ENCODE measurements around the gene EOGT. TPM values are rescaled to one million over a fixed set of nuclear protein-coding genes. Genes with fewer than 3 reads are reported as not detected.

Gene EOGT
- total and polyA plus RNA-seq, 8 donors, result 7.6 to 19.3 (median 11.3) TPM

- no peaks in the 10 kb centered on the region for H3K27me3 ChIP-seq
- peak overlapping the region in 2 of 4 donors; percentile 79 for H3K4me3 ChIP-seq
- H3K4me1 ChIP-seq, result peaks cover 9 to 18% (median 18%) of the 10 kb centered on the region in 3 donors
- H3K27ac ChIP-seq, result peak overlapping the region; percentile 95 to 97 (median 96)
- TF ChIP-seq CTCF (IDR thresholded peaks at IDR 0.05), result no peak
- FAIRE-seq (no peak), DNase-seq (no peak), ATAC-seq (peak in 1 of 4 donors; percentile 1)
- intact Hi-C loops (cut with DNase I), result no loop called here
- H3K36me3 ChIP-seq, result peaks cover 0 to 24% (median 0%) of the 10 kb centered on the region in 3 donors
- no peaks in the 10 kb centered on the region for H3K9me3 ChIP-seq
- 11 to 12% methylated on average over 9 of the region's 9 CpGs for WGBS, 2 donors
Observed at GRCh38 chr3:69052472-69052898, 39.0 kb upstream of the EOGT start.

- H3K27ac ChIP-seq, result peak within 1 kb of the TSS; percentile 95 to 97 (median 96)
- H3K4me3 ChIP-seq, result peak within 1 kb of the TSS; percentile 72 to 79 (median 78)
- WGBS, 2 donors, result 0% methylated on average over 45 of the region's 45 CpGs
- no peak for TF ChIP-seq CTCF (IDR thresholded peaks at IDR 0.05)
- H3K27me3 ChIP-seq, result no peaks in the 10 kb centered on the region
- H3K36me3 ChIP-seq, result peaks cover 0 to 29% (median 0%) of the 10 kb centered on the region in 3 donors
- ATAC-seq, result peak; percentile 94 to 99 (median 96)
- peak; percentile 96 to 99 (median 98) for DNase-seq
- no peaks in the 10 kb centered on the region for H3K9me3 ChIP-seq
- peaks cover 15 to 23% (median 18%) of the 10 kb centered on the region in 3 donors for H3K4me1 ChIP-seq
- intact Hi-C loops (cut with DNase I), result no loop called here
- peak; percentile 97 for FAIRE-seq
Observed at GRCh38 chr3:69051756-69052471, 38.4 kb upstream of the EOGT start, which contains the start of gene TMF1. TSS of gene TMF1 (minus strand) at chr3:69052333. CDS start at chr3:69052086, 247 bp downstream.

GRCh38 chr3:69048990-69049389 is 35.5 kb upstream of the EOGT start:
- ATAC-seq (no peak), DNase-seq (no peak), FAIRE-seq (no peak)
- Histone ChIP-seq H3K4me3 (no peak overlapping the region), H3K4me1 (peaks cover 18 to 28% (median 19%) of the 10 kb centered on the region in 3 donors), H3K9me3 (no peaks in the 10 kb centered on the region), H3K27me3 (no peaks in the 10 kb centered on the region), H3K36me3 (peaks cover 0 to 22% (median 13%) of the 10 kb centered on the region in 3 donors), H3K27ac (no peak overlapping the region)
- intact Hi-C loops (cut with DNase I), result no loop called here
- TF ChIP-seq CTCF (IDR thresholded peaks at IDR 0.05), result no peak
- 38 to 53% methylated on average over 2 of the region's 2 CpGs for WGBS, 2 donors

GRCh38 chr3:69044608-69045007 is 31.1 kb upstream of the EOGT start:
- peaks cover 0 to 57% (median 20%) of the 10 kb centered on the region in 3 donors for H3K36me3 ChIP-seq
- intact Hi-C loops (cut with DNase I), result no loop called here
- H3K4me1 ChIP-seq, result peaks cover 5 to 19% (median 13%) of the 10 kb centered on the region in 3 donors
- 88 to 95% methylated on average over 2 of the region's 2 CpGs for WGBS, 2 donors
- no peaks in the 10 kb centered on the region for H3K27me3 ChIP-seq
- H3K4me3 ChIP-seq, result no peak overlapping the region
- TF ChIP-seq CTCF (IDR thresholded peaks at IDR 0.05), result no peak
- FAIRE-seq (no peak), DNase-seq (no peak), ATAC-seq (no peak)
- no peak overlapping the region for H3K27ac ChIP-seq
- H3K9me3 ChIP-seq, result no peaks in the 10 kb centered on the region

- WGBS, 2 donors, result 89 to 91% methylated on average over 7 of the region's 7 CpGs
- intact Hi-C loops (cut with DNase I), result no loop called here
- DNase-seq (no peak), FAIRE-seq (no peak), ATAC-seq (no peak)
- Histone ChIP-seq H3K9me3 (no peaks in the 10 kb centered on the region), H3K27me3 (no peaks in the 10 kb centered on the region), H3K36me3 (peaks cover 8 to 92% (median 21%) of the 10 kb centered on the region in 3 donors), H3K27ac (peak overlapping the region in 1 of 4 donors; percentile 17), H3K4me3 (no peak overlapping the region), H3K4me1 (no peaks in the 10 kb centered on the region)
- TF ChIP-seq CTCF (IDR thresholded peaks at IDR 0.05), result no peak
Observed at GRCh38 chr3:69033470-69033869, 20.0 kb upstream of the EOGT start.

All from pancreas (tissue), 10 donors.